ENCODE data around the gene FGD3. TPM values are rescaled to one million over a fixed set of nuclear protein-coding genes. Genes with fewer than 3 reads are reported as not detected.

The FGD3 gene
- total and polyA plus RNA-seq, 5 experiments from 2014 or later: 64.2 to 330 (median 161) TPM

GRCh38 chr9:93035821-93036351 lies 88.6 kb downstream of the FGD3 start:
- Mint-ChIP-seq H3K27ac (peak overlapping the region; percentile 47 to 94 (median 76)), H3K9me3 (no peaks in the 10 kb centered on the region), H3K27me3 (no peaks in the 10 kb centered on the region), H3K4me3 (peak overlapping the region in 1 of 10 donors; percentile 35), H3K36me3 (peaks cover 2 to 49% (median 9%) of the 10 kb centered on the region in 3 donors), H3K4me1 (peaks cover 28 to 79% (median 72%) of the 10 kb centered on the region in 4 donors)
- POLR2A ChIA-PET: interaction anchor here (0.5 to 8.2 kb wide), 13 partner anchors 9 to 179 kb away, joined by 3 to 159 read pairs (median 5); no protein-coding TSS in a partner anchor
- DNase-seq (no peak), ATAC-seq (no peak)

GRCh38 chr9:93036887-93037475 lies 89.7 kb downstream of the FGD3 start:
- POLR2A ChIA-PET: interaction anchor here (0.8 to 8.2 kb wide), 13 partner anchors 8 to 83 kb away, joined by 3 to 159 read pairs (median 7); no protein-coding TSS in a partner anchor
- no peak for DNase-seq
- Mint-ChIP-seq H3K4me3 (peak overlapping the region in 4 of 10 donors; percentile 7 to 52 (median 28)), H3K27ac (peak overlapping the region; percentile 41 to 94 (median 90)), H3K9me3 (no peaks in the 10 kb centered on the region), H3K27me3 (no peaks in the 10 kb centered on the region), H3K4me1 (peaks cover 32 to 79% (median 71%) of the 10 kb centered on the region in 4 donors), H3K36me3 (peaks cover 0 to 38% (median 3%) of the 10 kb centered on the region in 3 donors)
- no peak for ATAC-seq

DNA sequence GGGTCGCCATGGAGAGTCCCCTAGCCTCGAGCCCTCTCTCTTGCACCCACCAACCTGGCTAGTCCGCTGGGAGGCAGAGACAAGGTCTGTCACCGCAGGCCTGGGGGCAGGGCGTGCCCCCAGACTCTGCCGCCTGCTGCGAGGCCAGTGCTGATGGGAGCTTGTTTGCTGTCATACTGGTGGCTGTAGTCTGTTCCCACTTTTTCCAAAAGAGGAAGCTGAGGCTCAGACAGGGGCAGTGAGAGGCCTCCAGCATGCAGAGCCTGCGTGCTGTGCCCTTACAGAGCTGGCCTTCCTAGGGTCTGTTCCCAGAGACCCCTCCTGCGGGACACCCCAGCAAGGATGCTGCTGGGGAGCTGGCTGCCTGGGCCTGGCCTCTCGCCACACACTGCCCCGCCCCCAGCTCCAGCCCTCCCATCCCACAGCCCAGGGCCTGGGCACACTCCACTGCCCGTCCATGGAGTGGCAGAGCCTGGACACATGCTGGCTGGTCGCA lies 90.2 kb downstream of the FGD3 start:
- H3K4me3 Mint-ChIP-seq: no peak overlapping the region
- no peaks in the 10 kb centered on the region for H3K9me3 Mint-ChIP-seq
- peaks cover 32 to 77% (median 69%) of the 10 kb centered on the region in 4 donors for H3K4me1 Mint-ChIP-seq
- POLR2A ChIA-PET: interaction anchor here (0.6 to 8.2 kb wide), 13 partner anchors 9 to 80 kb away, joined by 3 to 159 read pairs (median 7); no protein-coding TSS in a partner anchor
- DNase-seq (no peak), ATAC-seq (no peak)
- H3K27ac Mint-ChIP-seq: peak overlapping the region in 6 of 10 donors; percentile 89 to 94 (median 92)
- no peaks in the 10 kb centered on the region for H3K27me3 Mint-ChIP-seq
- peaks cover 0 to 33% (median 3%) of the 10 kb centered on the region in 3 donors for H3K36me3 Mint-ChIP-seq

DNA sequence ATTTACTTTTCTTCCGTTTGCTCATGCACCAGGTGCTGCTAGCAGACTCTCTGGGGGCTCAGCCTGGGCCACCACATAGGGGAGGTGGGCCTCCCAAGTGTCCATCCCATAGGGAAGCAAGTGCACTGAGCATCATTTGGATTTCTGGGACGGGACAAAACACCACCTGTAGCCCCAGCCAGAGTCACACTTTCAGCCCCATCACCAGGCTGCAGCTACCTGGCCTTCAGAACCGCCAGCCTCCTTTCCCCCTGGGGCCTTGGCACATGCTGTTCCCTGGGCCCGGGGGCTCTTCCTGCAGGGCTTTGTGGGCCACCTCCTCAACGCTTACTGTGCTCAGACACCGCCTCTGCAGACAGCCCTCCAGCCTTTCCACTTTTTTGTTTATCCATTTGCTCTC lies 91.6 kb downstream of the FGD3 start:
- POLR2A ChIA-PET: interaction anchor here (0.6 to 8.2 kb wide), 11 partner anchors 10 to 406 kb away, joined by 3 to 159 read pairs (median 6); no protein-coding TSS in a partner anchor
- peak overlapping the region; percentile 79 to 94 (median 92) for H3K27ac Mint-ChIP-seq
- peaks cover 36 to 81% (median 76%) of the 10 kb centered on the region in 4 donors for H3K4me1 Mint-ChIP-seq
- ATAC-seq (no peak), DNase-seq (no peak)
- H3K9me3 Mint-ChIP-seq: no peaks in the 10 kb centered on the region
- peak overlapping the region in 3 of 10 donors; percentile 22 to 45 (median 32) for H3K4me3 Mint-ChIP-seq
- H3K27me3 Mint-ChIP-seq: no peaks in the 10 kb centered on the region
- H3K36me3 Mint-ChIP-seq: peaks cover 0 to 19% (median 0%) of the 10 kb centered on the region in 3 donors

- Mint-ChIP-seq H3K4me1 (peaks cover 36 to 84% (median 75%) of the 10 kb centered on the region in 4 donors), H3K36me3 (peaks cover 0 to 13% (median 0%) of the 10 kb centered on the region in 3 donors), H3K4me3 (peak overlapping the region in 1 of 10 donors; percentile 22), H3K27ac (peak overlapping the region; percentile 88 to 94 (median 92)), H3K27me3 (no peaks in the 10 kb centered on the region), H3K9me3 (no peaks in the 10 kb centered on the region)
- POLR2A ChIA-PET: interaction anchor here (0.6 to 8.2 kb wide), 10 partner anchors 11 to 85 kb away, joined by 3 to 159 read pairs (median 9); no protein-coding TSS in a partner anchor
- DNase-seq (no peak), ATAC-seq (no peak)
These were observed 92.1 kb downstream of the FGD3 start for GRCh38 chr9:93039456-93039855.

DNA sequence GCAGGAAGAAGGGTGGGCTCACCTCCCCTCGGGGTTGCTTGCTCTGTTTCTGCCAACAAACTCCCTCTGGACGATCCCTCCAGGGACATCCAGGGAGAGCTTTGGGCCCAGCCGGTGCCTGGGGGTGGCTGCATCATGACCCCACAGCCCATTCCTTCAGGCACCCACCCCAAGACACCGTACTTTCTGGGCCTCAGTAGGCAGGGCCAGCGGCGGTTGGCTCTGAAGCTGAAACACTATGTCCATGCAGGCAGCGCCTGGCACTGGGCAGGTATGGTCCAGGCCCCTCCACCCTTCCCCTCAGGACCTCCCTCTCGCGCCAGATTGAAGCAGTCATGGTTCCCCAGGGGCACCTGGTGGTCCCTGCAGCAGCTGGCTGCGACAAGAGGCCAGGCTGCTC lies 92.7 kb downstream of the FGD3 start:
- ATAC-seq (no peak), DNase-seq (no peak)
- no peaks in the 10 kb centered on the region for H3K27me3 Mint-ChIP-seq
- H3K4me1 Mint-ChIP-seq: peaks cover 36 to 87% (median 78%) of the 10 kb centered on the region in 4 donors
- peaks cover 0 to 12% (median 0%) of the 10 kb centered on the region in 3 donors for H3K36me3 Mint-ChIP-seq
- H3K9me3 Mint-ChIP-seq: no peaks in the 10 kb centered on the region
- peak overlapping the region; percentile 88 to 94 (median 91) for H3K27ac Mint-ChIP-seq
- POLR2A ChIA-PET: interaction anchor here (0.6 to 8.2 kb wide), 10 partner anchors 11 to 85 kb away, joined by 3 to 159 read pairs (median 8); no protein-coding TSS in a partner anchor
- H3K4me3 Mint-ChIP-seq: peak overlapping the region in 1 of 10 donors; percentile 4

GRCh38 chr9:93040409-93040808 lies 93.1 kb downstream of the FGD3 start:
- Mint-ChIP-seq H3K27ac (peak overlapping the region; percentile 88 to 94 (median 91)), H3K4me1 (peaks cover 36 to 89% (median 80%) of the 10 kb centered on the region in 4 donors), H3K4me3 (no peak overlapping the region), H3K9me3 (no peaks in the 10 kb centered on the region), H3K27me3 (no peaks in the 10 kb centered on the region), H3K36me3 (peaks cover 0 to 11% (median 0%) of the 10 kb centered on the region in 3 donors)
- no peak for DNase-seq
- POLR2A ChIA-PET: interaction anchor here (0.6 to 8.2 kb wide), 10 partner anchors 8 to 86 kb away, joined by 3 to 159 read pairs (median 8); no protein-coding TSS in a partner anchor
- peak in 1 of 2 donors; percentile 10 for ATAC-seq

- Mint-ChIP-seq H3K27me3 (no peaks in the 10 kb centered on the region), H3K9me3 (no peaks in the 10 kb centered on the region), H3K4me1 (peaks cover 36 to 82% (median 76%) of the 10 kb centered on the region in 4 donors), H3K36me3 (peaks cover 0 to 9% (median 0%) of the 10 kb centered on the region in 3 donors), H3K4me3 (peak overlapping the region in 3 of 10 donors; percentile 22 to 51 (median 36)), H3K27ac (peak overlapping the region; percentile 87 to 94 (median 92))
- ATAC-seq: peak in 1 of 2 donors; percentile 29
- POLR2A ChIA-PET: interaction anchor here (0.8 to 8.2 kb wide), 12 partner anchors 9 to 86 kb away, joined by 3 to 159 read pairs (median 6); no protein-coding TSS in a partner anchor
- no peak for DNase-seq
These were observed 93.9 kb downstream of the FGD3 start for GRCh38 chr9:93041108-93041802.

DNA sequence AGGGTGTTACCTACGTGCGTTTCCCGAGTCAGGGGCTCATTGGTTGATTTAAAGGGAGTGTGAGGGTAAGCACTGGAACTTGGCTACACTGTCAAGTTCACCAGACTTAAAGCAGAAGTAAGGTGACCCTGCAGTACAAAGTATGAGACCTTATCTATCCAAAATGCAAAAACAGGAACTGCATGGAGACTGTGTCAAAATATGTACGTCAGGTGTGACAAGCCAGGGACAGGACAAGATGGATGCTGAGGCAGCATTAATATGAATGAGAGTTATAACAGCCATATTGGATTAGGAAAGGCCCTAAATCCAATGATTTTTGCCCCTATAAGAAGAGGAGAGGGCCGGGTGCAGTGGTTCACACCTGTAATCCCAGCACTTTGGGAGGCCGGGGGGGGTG lies 95.8 kb downstream of the FGD3 start:
- Mint-ChIP-seq H3K4me1 (peaks cover 33 to 74% (median 61%) of the 10 kb centered on the region in 4 donors), H3K36me3 (no peaks in the 10 kb centered on the region), H3K27me3 (no peaks in the 10 kb centered on the region), H3K9me3 (no peaks in the 10 kb centered on the region), H3K27ac (peak overlapping the region; percentile 85 to 94 (median 90)), H3K4me3 (peak overlapping the region in 8 of 10 donors; percentile 8 to 53 (median 36))
- ATAC-seq: peak; percentile 14 to 77
- POLR2A ChIA-PET: interaction anchor here (0.7 to 8.2 kb wide), 5 partner anchors 9 to 94 kb away, joined by 3 to 159 read pairs (median 8); no protein-coding TSS in a partner anchor
- no peak for DNase-seq

DNA sequence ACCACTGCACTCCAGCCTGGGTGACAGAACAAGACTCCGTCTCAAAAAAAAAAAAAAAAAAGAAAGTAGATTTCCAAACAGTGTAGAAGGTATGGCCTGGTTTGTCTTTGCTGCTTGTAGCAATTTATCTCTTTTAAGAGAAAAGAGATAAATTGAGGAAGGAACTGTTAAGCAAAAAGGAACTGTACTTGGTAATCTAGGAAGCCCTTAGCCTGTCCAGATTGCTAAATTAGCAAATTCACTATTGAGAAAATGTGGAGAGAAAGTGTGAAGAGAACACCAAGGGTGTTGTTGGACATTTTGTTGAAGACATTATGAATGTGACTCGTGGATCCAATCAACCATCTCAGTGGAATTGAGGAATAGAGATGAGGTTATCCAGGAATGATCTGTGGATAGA lies 98.2 kb downstream of the FGD3 start:
- no peaks in the 10 kb centered on the region for H3K36me3 Mint-ChIP-seq

DNA sequence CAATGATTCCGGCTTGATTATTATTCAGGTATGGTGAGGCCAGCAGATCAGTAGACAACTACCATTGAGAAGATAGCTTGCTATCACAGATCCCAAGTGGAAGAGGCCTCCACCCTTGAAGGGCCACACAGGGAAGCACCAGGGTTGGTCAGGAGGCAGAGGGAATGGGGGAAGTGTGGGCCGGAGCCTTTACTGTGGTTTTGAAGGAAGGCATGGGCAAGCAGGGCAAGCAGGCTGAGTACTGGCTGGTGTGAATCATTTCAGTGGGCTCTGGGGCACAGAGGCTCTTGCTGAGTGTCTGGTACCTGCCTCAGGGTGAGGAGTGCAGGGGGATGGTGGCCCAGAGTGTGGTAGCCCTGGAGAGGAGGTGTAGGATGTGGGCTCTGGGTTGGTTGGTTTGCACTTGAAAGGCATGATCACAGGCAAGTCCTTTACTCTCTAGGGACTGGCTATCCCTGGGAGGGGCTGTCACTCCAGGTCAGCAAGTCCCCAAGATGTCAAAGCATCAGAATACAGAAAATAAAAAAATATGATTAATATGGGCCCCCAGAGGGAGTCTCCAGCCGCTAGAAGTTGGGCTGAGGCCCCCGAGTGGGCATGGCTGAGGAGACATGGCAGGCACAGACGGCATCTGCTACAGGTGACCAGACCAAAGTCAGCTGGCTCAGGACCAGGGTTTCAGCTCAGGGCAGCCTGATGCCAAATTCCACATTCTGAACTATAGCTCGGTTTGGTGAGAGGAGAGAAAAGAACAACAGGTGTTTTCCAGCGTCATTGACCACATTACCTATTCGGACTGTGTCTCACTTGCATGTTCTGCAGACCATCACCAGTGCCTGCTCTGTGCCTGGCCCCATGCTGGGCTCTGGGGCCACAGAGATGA lies 101.5 kb downstream of the FGD3 start:
- H3K4me1 Mint-ChIP-seq: peaks cover 31 to 63% (median 38%) of the 10 kb centered on the region in 4 donors
- DNase-seq: no peak
- POLR2A ChIA-PET: interaction anchor here (1.4 to 23.1 kb wide), 3 partner anchors 10 to 22 kb away, joined by 7 to 608 read pairs (median 159); no protein-coding TSS in a partner anchor
- peak overlapping the region in 8 of 10 donors; percentile 47 to 94 (median 74) for H3K27ac Mint-ChIP-seq
- no peaks in the 10 kb centered on the region for H3K9me3 Mint-ChIP-seq
- ATAC-seq: no peak
- H3K27me3 Mint-ChIP-seq: peaks cover 0 to 1% (median 0%) of the 10 kb centered on the region in 5 donors
- peak overlapping the region in 1 of 10 donors; percentile 59 for H3K4me3 Mint-ChIP-seq
- no peaks in the 10 kb centered on the region for H3K36me3 Mint-ChIP-seq

More for the DNA sequence above, 98.2 kb downstream of the FGD3 start:
- Mint-ChIP-seq H3K27ac (peak overlapping the region in 6 of 10 donors; percentile 6 to 89 (median 57)), H3K4me1 (peaks cover 36 to 69% (median 55%) of the 10 kb centered on the region in 4 donors), H3K27me3 (peaks cover 0 to 1% (median 0%) of the 10 kb centered on the region in 5 donors), H3K4me3 (peak overlapping the region in 1 of 10 donors; percentile 50), H3K9me3 (no peaks in the 10 kb centered on the region)
- ATAC-seq: no peak
- POLR2A ChIA-PET: interaction anchor here (0.7 to 23.1 kb wide), 6 partner anchors 10 to 221 kb away, joined by 3 to 608 read pairs (median 5); no protein-coding TSS in a partner anchor
- no peak for DNase-seq
